Measurements from ENCODE around the gene KASH5. TPM values are rescaled to one million over a fixed set of nuclear protein-coding genes. Genes with fewer than 3 reads are reported as not detected.

The KASH5 gene
- total RNA-seq, 4 donors from 2014 or later = not detected

DNA sequence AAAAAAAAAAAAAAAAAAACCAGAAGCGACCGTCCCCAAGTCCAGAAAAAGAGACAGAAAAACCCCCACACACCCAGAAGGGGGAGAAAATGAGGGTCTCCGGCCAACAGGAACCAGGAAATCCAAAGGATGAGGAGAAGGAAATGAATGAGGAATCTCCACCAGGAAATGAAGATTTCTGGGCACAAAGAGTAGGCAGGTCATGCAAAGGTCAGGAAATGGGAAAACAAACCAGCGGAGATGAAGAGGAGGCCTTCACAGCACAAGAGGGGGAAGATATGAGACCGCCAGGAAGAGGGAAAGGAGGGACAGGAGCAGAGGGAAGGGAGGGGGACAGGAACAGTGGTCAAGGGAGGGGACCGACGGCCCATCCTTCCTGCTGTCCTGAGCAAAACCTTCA is 31.7 kb upstream of the KASH5 start:
- Histone ChIP-seq H3K9me3 (no peaks in the 10 kb centered on the region), H3K4me3 (no peak overlapping the region), H3K4me1 (peaks cover 21% of the 10 kb centered on the region), H3K27ac (no peak overlapping the region), H3K27me3 (no peaks in the 10 kb centered on the region), H3K36me3 (peaks cover 44% of the 10 kb centered on the region)
- WGBS = 63% methylated on average over 7 of the region's 7 CpGs
- TF ChIP-seq, protein P1, sequence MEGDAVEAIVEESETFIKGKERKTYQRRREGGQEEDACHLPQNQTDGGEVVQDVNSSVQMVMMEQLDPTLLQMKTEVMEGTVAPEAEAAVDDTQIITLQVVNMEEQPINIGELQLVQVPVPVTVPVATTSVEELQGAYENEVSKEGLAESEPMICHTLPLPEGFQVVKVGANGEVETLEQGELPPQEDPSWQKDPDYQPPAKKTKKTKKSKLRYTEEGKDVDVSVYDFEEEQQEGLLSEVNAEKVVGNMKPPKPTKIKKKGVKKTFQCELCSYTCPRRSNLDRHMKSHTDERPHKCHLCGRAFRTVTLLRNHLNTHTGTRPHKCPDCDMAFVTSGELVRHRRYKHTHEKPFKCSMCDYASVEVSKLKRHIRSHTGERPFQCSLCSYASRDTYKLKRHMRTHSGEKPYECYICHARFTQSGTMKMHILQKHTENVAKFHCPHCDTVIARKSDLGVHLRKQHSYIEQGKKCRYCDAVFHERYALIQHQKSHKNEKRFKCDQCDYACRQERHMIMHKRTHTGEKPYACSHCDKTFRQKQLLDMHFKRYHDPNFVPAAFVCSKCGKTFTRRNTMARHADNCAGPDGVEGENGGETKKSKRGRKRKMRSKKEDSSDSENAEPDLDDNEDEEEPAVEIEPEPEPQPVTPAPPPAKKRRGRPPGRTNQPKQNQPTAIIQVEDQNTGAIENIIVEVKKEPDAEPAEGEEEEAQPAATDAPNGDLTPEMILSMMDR (IDR thresholded peaks at IDR 0.05) = no peak
- no peak for DNase-seq (ENCODE audit: low spot score in 2 of 2)

DNA sequence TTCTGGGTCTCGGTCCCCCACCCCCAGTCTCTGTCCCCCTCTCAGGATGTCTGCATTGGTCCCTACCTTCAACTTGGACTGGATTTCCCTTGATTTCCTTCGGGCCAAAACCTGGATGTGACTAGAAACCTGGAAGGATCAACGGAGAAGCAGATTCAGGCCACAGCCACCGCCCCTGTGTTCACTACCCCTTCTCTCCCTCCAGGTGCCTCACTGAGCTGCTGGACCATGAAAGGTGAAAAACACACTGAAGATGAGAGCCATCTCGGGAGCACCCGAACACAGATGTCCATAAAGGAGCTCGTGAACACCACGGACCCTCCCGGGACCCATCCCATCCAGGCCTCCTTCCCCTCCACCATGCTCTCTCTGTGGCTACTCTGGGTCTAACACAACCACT is 30.9 kb upstream of the KASH5 start:
- 86% methylated on average over 9 of the region's 9 CpGs for WGBS
- peaks cover 39% of the 10 kb centered on the region for H3K36me3 ChIP-seq
- no peak for DNase-seq (ENCODE audit: low spot score in 2 of 2)
- no peaks in the 10 kb centered on the region for H3K9me3 ChIP-seq
- no peak for TF ChIP-seq POLR2A (IDR thresholded peaks at IDR 0.05)
- TF ChIP-seq, protein P1 (IDR thresholded peaks at IDR 0.05) = no peak
- TF ChIP-seq POLR2AphosphoS5 (IDR thresholded peaks at IDR 0.05) = no peak
- TF ChIP-seq EP300 (IDR thresholded peaks at IDR 0.05) = no peak
- H3K27ac ChIP-seq = no peak overlapping the region
- peaks cover 29% of the 10 kb centered on the region for H3K4me1 ChIP-seq
- no peaks in the 10 kb centered on the region for H3K27me3 ChIP-seq
- H3K4me3 ChIP-seq = no peak overlapping the region

DNA sequence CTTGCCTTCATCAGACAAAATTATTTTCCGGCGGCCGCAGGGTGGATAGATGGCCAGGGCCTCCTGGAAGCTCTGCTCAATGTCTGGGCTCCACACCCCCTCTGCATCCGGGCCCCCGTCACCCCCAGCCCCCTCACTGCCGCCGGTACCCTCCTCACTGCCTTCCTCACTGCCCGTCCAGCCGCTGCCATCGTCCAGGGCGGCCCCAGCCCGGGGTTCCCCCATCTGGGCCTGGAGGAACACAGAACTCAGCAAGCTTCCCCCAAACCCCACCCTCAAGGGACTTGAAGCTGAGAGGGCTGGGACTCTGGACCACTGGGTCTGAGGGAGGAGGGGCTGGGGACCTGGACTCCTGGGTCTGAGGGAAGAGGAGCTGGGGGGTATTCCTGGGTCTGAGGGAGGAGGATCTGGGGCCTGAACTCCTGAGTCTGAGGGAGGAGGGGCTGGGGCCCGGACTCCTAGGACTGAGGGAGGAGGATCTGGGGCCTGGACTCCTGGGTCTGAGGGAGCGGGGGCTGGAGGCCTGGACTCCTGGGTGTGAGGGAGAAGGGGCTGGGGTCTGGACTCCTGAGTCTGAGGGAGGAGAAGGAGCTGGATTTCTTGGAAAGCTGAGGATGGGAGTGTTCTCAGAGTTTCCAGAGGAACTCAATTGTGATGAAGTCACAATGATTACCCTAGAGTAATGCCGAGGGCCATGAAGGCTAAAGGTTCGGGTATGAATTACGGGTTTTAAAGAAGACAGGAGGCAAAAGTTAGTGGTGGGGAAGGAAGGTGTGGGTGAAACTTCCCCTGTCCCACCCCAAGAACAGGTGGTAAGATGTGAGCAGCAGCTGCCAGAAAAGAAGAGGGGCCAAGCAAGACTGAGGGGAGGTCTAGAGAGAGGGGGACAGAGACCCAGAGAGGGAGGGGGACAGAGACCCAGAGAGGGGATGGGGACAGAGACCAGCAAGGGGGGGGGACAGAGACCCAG is 27.9 kb upstream of the KASH5 start:
- TF ChIP-seq POLR2AphosphoS5 (IDR thresholded peaks at IDR 0.05) (no peak), EP300 (IDR thresholded peaks at IDR 0.05) (no peak), POLR2A (IDR thresholded peaks at IDR 0.05) (no peak)
- 78% methylated on average over 17 of the region's 17 CpGs for WGBS
- Histone ChIP-seq H3K36me3 (peaks cover 26% of the 10 kb centered on the region), H3K9me3 (no peaks in the 10 kb centered on the region), H3K4me1 (peaks cover 47% of the 10 kb centered on the region), H3K4me3 (no peak overlapping the region), H3K27me3 (no peaks in the 10 kb centered on the region), H3K27ac (peak overlapping the region; percentile 18)
- no peak for DNase-seq (ENCODE audit: low spot score in 2 of 2)

DNA sequence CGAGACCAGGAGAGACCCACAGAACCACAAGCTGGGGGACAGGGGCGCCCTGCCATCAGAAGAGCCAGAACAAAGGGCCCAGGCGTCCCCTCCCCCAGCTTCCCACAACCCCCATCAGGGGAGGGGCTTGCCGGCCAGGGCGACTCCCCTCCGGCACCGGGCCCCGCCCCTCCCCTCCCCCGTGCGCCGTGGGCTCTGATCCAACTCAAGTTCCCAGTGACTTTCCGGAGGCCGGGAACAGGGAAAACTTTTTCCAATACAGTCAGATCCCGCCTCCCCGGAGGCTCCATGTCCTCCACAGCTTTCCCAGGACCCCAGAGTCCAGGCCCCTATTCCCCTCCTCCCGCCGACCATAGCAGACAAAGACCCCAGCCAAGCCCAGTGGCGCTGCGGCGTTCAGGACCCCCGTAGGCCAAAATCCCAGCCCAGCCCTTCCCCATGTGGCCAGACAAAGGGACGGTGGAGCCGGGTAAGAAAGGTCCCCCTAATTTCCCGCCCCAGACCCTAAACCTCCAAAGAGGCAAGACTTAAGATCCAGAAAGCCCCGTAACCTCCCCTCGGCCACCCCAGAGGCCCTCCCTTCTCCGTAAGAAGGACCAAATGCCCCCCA is 26.5 kb upstream of the KASH5 start:
- peak; percentile 89 for DNase-seq (ENCODE audit: low spot score in 2 of 2)
- H3K27me3 ChIP-seq = no peaks in the 10 kb centered on the region
- H3K9me3 ChIP-seq = no peaks in the 10 kb centered on the region
- H3K4me3 ChIP-seq = peak overlapping the region; percentile 79
- peaks cover 21% of the 10 kb centered on the region for H3K36me3 ChIP-seq
- TF ChIP-seq, protein P1 (IDR thresholded peaks at IDR 0.05) = no peak
- no peak for TF ChIP-seq EP300 (IDR thresholded peaks at IDR 0.05)
- TF ChIP-seq POLR2AphosphoS5 (IDR thresholded peaks at IDR 0.05) = no peak
- no peak for TF ChIP-seq POLR2A (IDR thresholded peaks at IDR 0.05)
- H3K4me1 ChIP-seq = peaks cover 45% of the 10 kb centered on the region
- peak overlapping the region; percentile 93 for H3K27ac ChIP-seq
- 6% methylated on average over 18 of the region's 27 CpGs for WGBS

DNA sequence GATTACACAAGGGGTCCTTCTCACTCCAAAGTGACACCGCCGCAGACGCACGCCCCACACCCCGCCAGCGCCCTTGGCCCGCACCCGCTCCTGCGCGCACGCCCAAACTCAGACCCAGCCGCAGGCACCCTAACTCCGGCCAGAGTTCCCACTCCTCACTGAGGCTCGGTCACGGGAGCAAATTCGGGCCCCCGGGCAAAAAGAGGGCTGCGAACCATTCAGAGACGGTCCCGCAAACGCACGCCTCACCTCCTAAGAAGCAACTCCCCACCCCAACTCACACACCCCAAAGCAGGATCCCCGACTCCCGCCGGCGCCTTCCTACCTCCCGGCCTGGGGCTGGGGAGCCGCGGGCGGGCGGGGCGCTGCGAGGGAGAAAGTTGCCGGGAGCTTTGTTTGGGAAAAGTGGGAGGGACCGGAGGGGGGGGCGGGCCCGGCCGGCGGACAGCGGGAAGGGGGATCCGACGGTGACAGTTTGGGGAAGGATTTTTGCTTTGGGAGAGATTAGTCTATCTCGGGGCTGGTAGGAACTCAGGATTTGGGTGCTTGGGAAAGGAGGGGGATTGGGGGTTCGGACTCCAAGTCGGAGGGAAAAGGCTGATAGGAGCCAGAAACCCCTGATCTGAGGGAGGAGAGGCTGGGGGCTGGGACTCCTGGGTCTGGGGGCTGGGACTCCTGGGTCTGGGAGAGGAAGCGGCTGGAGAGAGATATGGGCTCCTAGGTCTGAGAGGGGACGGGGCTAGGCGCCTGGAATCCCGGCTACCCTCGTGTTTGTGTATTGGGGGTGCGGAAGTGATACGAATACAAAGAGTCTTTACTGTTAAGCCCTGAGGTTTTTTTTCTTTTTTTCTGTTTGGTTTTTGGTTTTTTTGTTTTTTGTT is 25.8 kb upstream of the KASH5 start, which contains the start of gene TEAD2:
TEAD2 (minus strand) TSS at position 369 of the 881 bp plus-strand sequence. CDS start 2,341 bp downstream, outside the sequence.
- 1% methylated on average over 52 of the region's 52 CpGs for WGBS
- H3K36me3 ChIP-seq = peaks cover 17% of the 10 kb centered on the region

More for the DNA sequence above, 25.8 kb upstream of the KASH5 start, which contains the start of gene TEAD2:
- no peaks in the 10 kb centered on the region for H3K9me3 ChIP-seq
- peak within 1 kb of the TSS; percentile 93 for H3K27ac ChIP-seq
- H3K4me1 ChIP-seq = peaks cover 39% of the 10 kb centered on the region
- peak within 1 kb of the TSS; percentile 79 for H3K4me3 ChIP-seq
- H3K27me3 ChIP-seq = no peaks in the 10 kb centered on the region
- TF ChIP-seq, protein P1 (IDR thresholded peaks at IDR 0.05) = no peak
- TF ChIP-seq POLR2AphosphoS5 (IDR thresholded peaks at IDR 0.05) (no peak), EP300 (IDR thresholded peaks at IDR 0.05) (no peak), POLR2A (IDR thresholded peaks at IDR 0.05) (no peak)
- peak; percentile 88 for DNase-seq (ENCODE audit: low spot score in 2 of 2)
